H9 (cell line): ENCODE data around the gene EDC3. TPM values are rescaled to one million over a fixed set of nuclear protein-coding genes. Genes with fewer than 3 reads are reported as not detected.

Experiments used
- DNase-seq: peaks from one replicate; pipeline ENCODE4 v3.0.0-alpha.2; 2017
- H2AFZ ChIP-seq: one replicate; pipeline ENCODE4 v1.6.1; 2013; ENCODE audit warnings: mild to moderate bottlenecking, low read length, control low read depth, moderate library complexity
- H2AK5ac ChIP-seq: 2 replicates; pipeline ENCODE4 v1.6.1; 2013; ENCODE audit warnings: low read length, control low read depth, mixed read lengths; ENCODE audit not compliant: insufficient read length
- H2BK120ac ChIP-seq: one replicate; pipeline ENCODE4 v1.6.1; 2013; ENCODE audit warnings: low read depth, mild to moderate bottlenecking, low read length, control low read depth, inconsistent platforms; ENCODE audit not compliant: poor library complexity, severe bottlenecking
- H2BK12ac ChIP-seq: 2 replicates; pipeline ENCODE4 v1.6.1; 2013; ENCODE audit warnings: low read length, control low read depth, mixed read lengths, low read depth; ENCODE audit not compliant: insufficient read length
- H2BK15ac ChIP-seq: 2 replicates; pipeline ENCODE4 v1.6.1; 2013; ENCODE audit warnings: low read depth, low read length, control low read depth
- H2BK20ac ChIP-seq: one replicate; pipeline ENCODE4 v1.6.1; 2013; ENCODE audit warnings: low read depth, mild to moderate bottlenecking, low read length, control low read depth, inconsistent platforms; ENCODE audit not compliant: poor library complexity, severe bottlenecking
- H2BK5ac ChIP-seq: 2 replicates; pipeline ENCODE4 v1.6.1; 2013; ENCODE audit warnings: low read length, control low read depth, mixed read lengths; ENCODE audit not compliant: insufficient read length
- H3K14ac ChIP-seq: 2 replicates; pipeline ENCODE4 v1.6.1; 2013; ENCODE audit warnings: low read length, control low read depth; ENCODE audit not compliant: insufficient read depth
- H3K18ac ChIP-seq: 2 replicates; pipeline ENCODE4 v1.6.1; 2013; ENCODE audit warnings: low read depth, mild to moderate bottlenecking, mixed read lengths, low read length, control low read depth; ENCODE audit not compliant: insufficient read length
- H3K23ac ChIP-seq: 2 replicates; pipeline ENCODE4 v1.6.1; 2013; ENCODE audit warnings: low read length, control low read depth, mixed read lengths, low read depth; ENCODE audit not compliant: insufficient read length
- H3K23me2 ChIP-seq: 2 replicates; pipeline ENCODE4 v1.6.1; 2013; ENCODE audit warnings: low read depth, mild to moderate bottlenecking, mixed read lengths, low read length, control low read depth; ENCODE audit not compliant: insufficient read length, poor library complexity, severe bottlenecking
- H3K27ac ChIP-seq: 2 replicates; pipeline ENCODE4 v1.5.1; 2013; ENCODE audit warnings: low read length, control low read depth, mixed read lengths, low read depth; ENCODE audit not compliant: insufficient read length
- H3K27me3 ChIP-seq: 2 replicates; pipeline ENCODE4 v1.6.1; 2013; ENCODE audit warnings: low read length, control low read depth, inconsistent platforms; ENCODE audit not compliant: insufficient read depth
- H3K4ac ChIP-seq: 2 replicates; pipeline ENCODE4 v1.6.1; 2013; ENCODE audit warnings: low read depth, mild to moderate bottlenecking, control low read depth, inconsistent platforms, low read length, moderate library complexity
- H3K4me1 ChIP-seq: 2 replicates; pipeline ENCODE4 v1.6.1; 2013; ENCODE audit warnings: low read length, control low read depth, inconsistent platforms; ENCODE audit not compliant: insufficient read depth
- H3K4me2 ChIP-seq: 2 replicates; pipeline ENCODE4 v1.6.1; 2013; ENCODE audit warnings: low read length, control low read depth, mixed read lengths; ENCODE audit not compliant: insufficient read length, insufficient read depth
- H3K56ac ChIP-seq: 2 replicates; pipeline ENCODE4 v1.6.1; 2013; ENCODE audit warnings: low read depth, mild to moderate bottlenecking, mixed read lengths, low read length, control low read depth; ENCODE audit not compliant: insufficient read length
- H3K79me1 ChIP-seq: 2 replicates; pipeline ENCODE4 v1.6.1; 2013; ENCODE audit warnings: low read depth, mild to moderate bottlenecking, moderate library complexity, low read length, control low read depth, inconsistent platforms; ENCODE audit not compliant: insufficient read depth, poor library complexity, severe bottlenecking
- H3K79me2 ChIP-seq: 2 replicates; pipeline ENCODE4 v1.6.1; 2013; ENCODE audit warnings: low read length, control low read depth, inconsistent platforms; ENCODE audit not compliant: insufficient read depth
- H3K9ac ChIP-seq: 2 replicates; pipeline ENCODE4 v1.6.1; 2013; ENCODE audit warnings: low read length, control low read depth, mixed read lengths; ENCODE audit not compliant: insufficient read length; ENCODE audit errors: extremely low read depth
- H3K9me3 ChIP-seq: one replicate; pipeline ENCODE4 v1.6.1; 2013; ENCODE audit warnings: low read depth, low read length, inconsistent platforms; ENCODE audit not compliant: control insufficient read depth
- H3T11ph ChIP-seq: one replicate; pipeline ENCODE4 v1.6.1; 2013; ENCODE audit warnings: mild to moderate bottlenecking, low read length, control low read depth, inconsistent platforms
- H4K20me1 ChIP-seq: one replicate; pipeline ENCODE4 v1.6.1; 2013; ENCODE audit not compliant: control insufficient read depth, insufficient read length, insufficient read depth
- H4K5ac ChIP-seq: 2 replicates; pipeline ENCODE4 v1.6.1; 2013; ENCODE audit warnings: low read depth, mild to moderate bottlenecking, mixed read lengths, low read length, control low read depth; ENCODE audit not compliant: insufficient read length
- H4K8ac ChIP-seq: replicated peaks from 2 replicates; pipeline ENCODE4 v1.6.1; 2013; ENCODE audit warnings: low read length, control low read depth, mixed read lengths, low read depth; ENCODE audit not compliant: insufficient read length
- H4K91ac ChIP-seq: 2 replicates; pipeline ENCODE4 v1.6.1; 2013; ENCODE audit warnings: low read depth, mild to moderate bottlenecking, moderate library complexity, mixed read lengths, low read length, control low read depth; ENCODE audit not compliant: insufficient read length
- H3K27ac Mint-ChIP-seq, 3 experiments: 2 replicates in 2 of 3; 3 replicates in 1 of 3; pipeline ENCODE4 v1.8.0; 2020 to 2021; ENCODE audit warnings: mixed read lengths in 3 of 3, mild to moderate bottlenecking in 1 of 3, moderate library complexity in 1 of 3
- H3K27me3 Mint-ChIP-seq: 2 replicates; pipeline ENCODE4 v1.8.0; 2021; ENCODE audit warnings: low read depth, mild to moderate bottlenecking, moderate library complexity, mixed read lengths
- H3K36me3 Mint-ChIP-seq, 3 experiments: 2 replicates in 2 of 3; 3 replicates in 1 of 3; pipeline ENCODE4 v1.8.0; 2020 to 2021; ENCODE audit warnings: low read depth in 3 of 3, mixed read lengths in 3 of 3; ENCODE audit not compliant: insufficient read depth in 1 of 3
- H3K4me1 Mint-ChIP-seq, 2 experiments: 2 replicates each; pipeline ENCODE4 v1.8.0; 2020; ENCODE audit warnings: mixed read lengths in 2 of 2
- H3K4me3 Mint-ChIP-seq, 2 experiments: 2 replicates in 1 of 2; 3 replicates in 1 of 2; pipeline ENCODE4 v1.8.0; 2020 to 2021; ENCODE audit warnings: mild to moderate bottlenecking in 2 of 2, mixed read lengths in 2 of 2, moderate library complexity in 1 of 2
- H3K9me3 Mint-ChIP-seq, 2 experiments: 2 replicates in 1 of 2; 3 replicates in 1 of 2; pipeline ENCODE4 v1.8.0; 2020; ENCODE audit warnings: mild to moderate bottlenecking in 2 of 2, mixed read lengths in 2 of 2, moderate library complexity in 1 of 2
- WGBS: extraction: QIAGEN DNeasy Blood & Tissue Kit; methylation state at CpG from one replicate; pipeline ENCODE4 v1.1.7; 2013; ENCODE audit warnings: missing lambda C conversion rate, low lambda C conversion rate, mixed read lengths; ENCODE audit not compliant: insufficient read length; ENCODE audit errors: extremely low coverage; 5-methylcytosine and 5-hydroxymethylcytosine counted together
- total RNA-seq: library from RNA; stranded (reverse); gene quantifications from 2 replicates; pipeline ENCODE4 v1.2.1, GENCODE V29; 2021
- TF ChIP-seq, protein P1 (sequence below): fragments of 200-600 bp; sonication (generic); conservative IDR thresholded peaks from 3 replicates; pipeline ENCODE4 v1.8.0; 2021; ENCODE audit warnings: antibody characterized with exemption, mild to moderate bottlenecking

Gene EDC3
- total RNA-seq, 1 experiment from 2014 or later: 60.5 TPM

DNA sequence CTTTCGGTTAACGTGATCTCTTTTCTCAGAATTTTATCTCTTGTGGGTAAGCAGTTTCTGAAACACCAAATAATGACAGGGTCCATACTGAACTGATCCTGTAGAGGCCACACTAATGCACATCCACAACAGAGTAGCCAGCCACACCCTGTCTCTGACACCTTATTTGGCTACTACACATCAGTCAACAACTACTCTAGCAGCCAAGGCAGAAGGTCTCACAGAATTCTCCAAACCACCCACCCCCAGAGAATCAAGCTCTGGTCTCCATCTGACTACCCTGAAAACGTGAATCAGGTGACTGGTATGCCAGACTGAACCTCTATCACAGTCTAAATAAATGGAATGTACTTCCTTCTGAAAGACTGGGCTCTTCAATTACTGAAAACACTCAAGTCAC lies 38.0 kb downstream of the EDC3 start:
- WGBS: no CpG with 5 or more reads among the region's 3 CpGs
- Mint-ChIP-seq H3K9me3 (no peaks in the 10 kb centered on the region), H3K4me1 (no peaks in the 10 kb centered on the region)

More for the DNA sequence above, 38.0 kb downstream of the EDC3 start:
- Histone ChIP-seq H3K4me1 (no peaks in the 10 kb centered on the region), H2BK12ac (no peak overlapping the region), H2AFZ (no peak overlapping the region), H2AK5ac (no peak overlapping the region), H4K5ac (no peak overlapping the region), H3K56ac (no peak overlapping the region), H2BK5ac (no peak overlapping the region), H4K91ac (no peak overlapping the region), H3K27ac (no peak overlapping the region), H3K79me2 (peaks cover 2% of the 10 kb centered on the region; the same call in 1 of the 2 replicates), H3K4me2 (no peak overlapping the region), H3K9me3 (no peaks in the 10 kb centered on the region), H2BK20ac (no peak overlapping the region), H3K79me1 (peaks cover 3% of the 10 kb centered on the region), H3T11ph (no peak overlapping the region), H3K18ac (no peak overlapping the region), H3K14ac (no peak overlapping the region), H3K4ac (no peak overlapping the region), H3K27me3 (no peaks in the 10 kb centered on the region; the same call in 1 of the 2 replicates), H2BK15ac (no peak overlapping the region), H4K8ac (no peak overlapping the region), H2BK120ac (no peak overlapping the region), H3K23ac (no peak overlapping the region), H3K9ac (no peak overlapping the region), H4K20me1 (no peaks in the 10 kb centered on the region), H3K23me2 (no peaks in the 10 kb centered on the region)
- no peak overlapping the region; a peak in 1 of 7 replicates for H3K27ac Mint-ChIP-seq
- H3K27me3 Mint-ChIP-seq: no peaks in the 10 kb centered on the region
- TF ChIP-seq, protein P1, sequence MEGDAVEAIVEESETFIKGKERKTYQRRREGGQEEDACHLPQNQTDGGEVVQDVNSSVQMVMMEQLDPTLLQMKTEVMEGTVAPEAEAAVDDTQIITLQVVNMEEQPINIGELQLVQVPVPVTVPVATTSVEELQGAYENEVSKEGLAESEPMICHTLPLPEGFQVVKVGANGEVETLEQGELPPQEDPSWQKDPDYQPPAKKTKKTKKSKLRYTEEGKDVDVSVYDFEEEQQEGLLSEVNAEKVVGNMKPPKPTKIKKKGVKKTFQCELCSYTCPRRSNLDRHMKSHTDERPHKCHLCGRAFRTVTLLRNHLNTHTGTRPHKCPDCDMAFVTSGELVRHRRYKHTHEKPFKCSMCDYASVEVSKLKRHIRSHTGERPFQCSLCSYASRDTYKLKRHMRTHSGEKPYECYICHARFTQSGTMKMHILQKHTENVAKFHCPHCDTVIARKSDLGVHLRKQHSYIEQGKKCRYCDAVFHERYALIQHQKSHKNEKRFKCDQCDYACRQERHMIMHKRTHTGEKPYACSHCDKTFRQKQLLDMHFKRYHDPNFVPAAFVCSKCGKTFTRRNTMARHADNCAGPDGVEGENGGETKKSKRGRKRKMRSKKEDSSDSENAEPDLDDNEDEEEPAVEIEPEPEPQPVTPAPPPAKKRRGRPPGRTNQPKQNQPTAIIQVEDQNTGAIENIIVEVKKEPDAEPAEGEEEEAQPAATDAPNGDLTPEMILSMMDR: no peak
- DNase-seq: no peak
- H3K36me3 Mint-ChIP-seq: peaks cover 6 to 19% (median 17%) of the 10 kb centered on the region in 3 experiments; a peak in 6 of 7 replicates
- H3K4me3 Mint-ChIP-seq: no peak overlapping the region
